ENCODE measurements around the gene GABRB2.

Gene GABRB2

DNA sequence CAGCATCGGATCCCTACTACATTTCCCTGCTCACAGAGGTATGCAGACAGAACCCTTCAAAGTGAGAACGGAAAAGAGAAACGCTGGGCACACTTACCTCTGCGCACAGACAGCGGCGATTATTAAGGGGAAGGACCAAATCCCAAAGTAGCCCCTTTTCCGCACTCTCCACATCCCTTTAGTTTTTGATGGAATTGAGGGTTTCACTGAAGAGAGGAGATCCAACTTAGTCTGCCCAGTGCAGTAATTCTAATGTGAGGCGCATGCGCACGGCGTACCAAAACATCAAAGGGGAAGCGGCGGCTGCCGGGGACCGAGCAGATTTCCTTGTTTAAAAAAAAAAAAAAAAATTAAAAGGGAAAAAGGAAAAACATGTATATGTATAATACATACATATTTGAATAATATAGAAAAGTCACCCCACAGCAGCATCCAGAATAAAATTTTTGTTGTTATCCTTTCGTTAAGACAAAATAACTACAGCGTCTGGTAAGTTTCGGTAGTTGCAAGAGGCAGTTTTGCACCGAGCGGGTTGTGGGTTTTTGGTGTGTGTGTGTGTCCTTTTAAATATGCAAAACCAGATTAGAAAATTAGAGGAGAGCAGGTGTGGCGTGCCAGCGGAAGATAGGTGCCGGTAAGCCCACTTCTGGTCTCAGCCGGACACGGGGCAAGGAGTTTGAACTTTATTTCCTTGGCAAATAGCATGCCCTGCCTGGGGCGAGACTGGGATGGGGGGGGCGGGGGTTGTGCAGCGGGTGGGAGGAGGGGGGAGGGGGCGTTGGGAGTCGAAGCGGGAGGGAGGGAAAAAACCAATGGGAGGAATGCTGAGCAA, at the start of gene GABRB2:
GABRB2 (minus strand) TSS at position 256 of the 832 bp plus-strand sequence; CDS start at position 174, 82 bp downstream.
- DNase-seq: peak in 41 of 56 donors; percentile 9 to 77 (median 42)

DNA sequence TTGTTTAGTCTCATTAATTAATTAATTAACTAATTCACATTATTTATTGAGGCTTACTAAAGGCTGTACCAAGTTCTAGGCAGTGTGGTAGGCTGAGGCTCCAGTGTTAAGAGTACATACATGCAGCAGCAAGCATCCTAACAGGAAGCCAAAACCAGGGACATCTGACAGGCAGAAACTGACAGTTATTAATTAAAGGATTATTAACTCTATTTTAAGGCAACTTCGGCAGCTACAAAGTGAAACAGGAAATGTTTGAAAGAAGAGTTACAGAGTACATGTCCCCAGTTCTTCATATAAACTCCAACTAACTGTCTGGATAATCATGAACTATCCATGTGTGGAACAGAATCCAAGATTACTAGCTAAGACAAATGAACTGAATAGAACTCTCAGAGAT, 39.3 kb upstream of the GABRB2 start:
- no peak for DNase-seq

- peak in 4 of 56 donors; percentile 0 to 8 (median 4) for DNase-seq
Measured at GRCh38 chr5:161580621-161581020, 34.1 kb upstream of the GABRB2 start.

GRCh38 chr5:161572914-161573313, 26.4 kb upstream of the GABRB2 start:
- DNase-seq: no peak

DNA sequence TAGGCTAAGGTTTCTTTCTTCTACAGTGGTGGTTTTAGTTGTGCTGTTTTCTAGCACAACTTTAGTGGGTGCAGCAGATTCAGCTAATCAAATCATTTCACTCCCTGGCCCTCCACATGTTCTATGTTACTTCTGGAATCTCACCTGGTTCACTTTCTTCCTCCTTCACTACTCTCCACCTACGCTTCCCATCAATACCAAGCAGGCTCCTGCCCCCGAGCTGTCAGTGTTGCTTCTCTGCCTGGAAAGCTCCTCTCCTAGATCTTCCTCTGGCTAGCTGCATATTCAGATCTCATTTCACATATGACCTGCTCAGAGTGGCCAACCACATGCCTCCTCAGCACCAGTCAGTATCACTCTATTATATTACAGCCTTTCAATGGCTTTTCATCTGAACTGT, 19.6 kb upstream of the GABRB2 start:
- no peak for DNase-seq

- no peak for DNase-seq
Measured at GRCh38 chr5:161562446-161562845, 15.9 kb upstream of the GABRB2 start.

GRCh38 chr5:161549106-161549505, 2.6 kb upstream of the GABRB2 start:
- peak in 2 of 56 donors; percentile 2 for DNase-seq

GRCh38 chr5:161548487-161549094, 2.1 kb upstream of the GABRB2 start:
- DNase-seq: no peak

- DNase-seq: peak in 14 of 56 donors; percentile 3 to 68 (median 20)
Measured at GRCh38 chr5:161547738-161548486, 1.4 kb upstream of the GABRB2 start.

GRCh38 chr5:161547406-161547737, 847 bp upstream of the GABRB2 start:
- DNase-seq: peak in 1 of 56 donors; percentile 26

GRCh38 chr5:161546095-161546469, 443 bp downstream of the GABRB2 start:
- DNase-seq: peak in 2 of 56 donors; percentile 12

DNA sequence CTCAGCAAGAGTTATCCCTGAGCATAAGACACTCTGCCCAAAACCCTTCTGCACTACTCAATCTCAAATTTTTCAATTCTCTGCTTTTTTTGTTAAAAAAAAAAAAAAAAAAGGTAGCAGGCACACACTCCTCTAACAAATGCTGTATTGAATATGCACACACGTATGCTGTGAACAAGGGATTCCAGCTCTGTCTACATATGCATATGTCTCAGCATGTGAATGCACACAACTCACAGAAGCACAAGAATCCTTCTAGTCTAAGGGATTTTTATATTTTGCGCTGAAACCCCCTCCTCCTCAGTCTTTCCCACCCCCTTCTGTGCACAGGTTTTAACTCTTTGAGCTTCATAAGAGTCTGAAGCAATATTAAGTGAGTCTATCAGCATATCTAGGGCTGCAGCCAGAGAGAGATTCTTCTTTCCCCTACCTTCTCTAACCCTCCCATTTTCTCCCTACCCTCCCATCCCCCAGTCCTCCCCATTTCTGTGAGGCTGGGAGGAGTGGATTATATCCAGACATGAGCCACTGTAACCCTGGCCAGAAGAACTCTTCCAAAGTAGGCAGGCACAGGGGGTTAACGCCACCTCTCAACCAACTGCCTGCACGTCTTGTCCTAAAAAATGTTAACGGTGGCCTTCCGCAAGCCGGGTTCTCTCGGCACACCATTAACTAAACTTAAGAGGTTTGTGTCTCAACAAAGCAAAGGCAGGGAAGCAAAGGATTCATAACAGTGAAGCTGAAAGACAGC, 1.0 kb downstream of the GABRB2 start:
- DNase-seq: peak in 1 of 56 donors; percentile 27

- peak in 32 of 56 donors; percentile 3 to 61 (median 26) for DNase-seq
Measured at GRCh38 chr5:161544350-161544765, 2.2 kb downstream of the GABRB2 start.

- no peak for DNase-seq
Measured at GRCh38 chr5:161539016-161539415, 7.5 kb downstream of the GABRB2 start.

DNA sequence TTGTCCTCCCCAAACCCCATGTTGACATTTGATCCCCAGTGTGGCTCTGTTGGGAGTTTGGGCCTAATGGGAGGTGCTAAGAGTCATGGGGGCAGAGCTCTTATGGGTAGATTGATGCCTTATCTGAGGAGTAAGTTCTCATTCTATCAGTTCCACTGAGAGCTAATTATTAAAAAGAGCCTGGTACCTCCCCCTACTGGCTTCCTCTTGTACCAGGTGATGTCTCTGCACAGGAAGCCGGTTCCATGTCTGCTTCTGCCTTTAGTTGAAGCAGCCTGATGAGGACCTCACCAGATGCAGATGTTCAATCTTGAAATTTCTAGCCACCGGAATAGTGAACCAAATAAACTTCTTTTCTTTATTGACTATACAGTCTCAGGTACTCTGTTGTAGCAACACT, 10.8 kb downstream of the GABRB2 start:
- no peak for DNase-seq

DNA sequence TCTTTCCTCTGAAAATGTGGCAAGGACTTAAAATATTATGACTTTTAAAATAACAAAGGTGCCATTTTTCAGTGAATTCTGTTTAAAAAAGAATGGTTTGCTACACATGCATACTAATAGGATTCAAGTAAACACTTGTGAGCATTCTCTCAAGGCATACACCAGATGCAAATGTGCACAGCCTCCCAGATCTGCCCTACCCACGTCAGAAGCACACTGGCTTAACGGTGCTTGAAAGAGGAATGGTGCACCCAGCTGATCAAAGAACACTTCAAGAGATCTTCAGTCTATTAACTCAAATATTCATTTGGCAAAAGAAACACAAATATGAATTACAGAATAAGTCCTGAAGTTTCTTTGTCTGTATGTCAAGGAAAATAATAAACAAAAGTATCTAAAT, 15.8 kb downstream of the GABRB2 start:
- DNase-seq: no peak

DNA sequence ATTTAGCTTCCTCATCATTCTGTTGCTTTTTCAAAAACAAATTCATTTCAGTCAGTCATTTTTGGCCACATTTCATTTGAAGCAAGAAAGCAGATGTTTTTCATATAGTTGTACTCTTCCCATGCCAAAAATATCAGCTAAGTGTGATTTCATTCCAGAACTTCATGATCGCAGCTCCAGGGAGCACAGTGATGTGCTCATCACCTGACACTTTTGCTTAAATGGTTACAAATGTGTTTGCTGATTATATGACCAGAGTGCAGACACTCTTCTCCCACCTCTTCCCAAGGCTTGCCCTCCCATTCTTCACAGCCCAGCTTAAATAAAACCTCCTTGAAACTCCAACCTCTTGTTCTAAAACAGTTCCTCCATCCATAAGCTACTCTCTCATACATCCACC, 32.6 kb downstream of the GABRB2 start:
- peak in 6 of 56 donors; percentile 1 to 41 (median 18) for DNase-seq

GRCh38 chr5:161507591-161507990, 38.9 kb downstream of the GABRB2 start:
- no peak for DNase-seq

DNA sequence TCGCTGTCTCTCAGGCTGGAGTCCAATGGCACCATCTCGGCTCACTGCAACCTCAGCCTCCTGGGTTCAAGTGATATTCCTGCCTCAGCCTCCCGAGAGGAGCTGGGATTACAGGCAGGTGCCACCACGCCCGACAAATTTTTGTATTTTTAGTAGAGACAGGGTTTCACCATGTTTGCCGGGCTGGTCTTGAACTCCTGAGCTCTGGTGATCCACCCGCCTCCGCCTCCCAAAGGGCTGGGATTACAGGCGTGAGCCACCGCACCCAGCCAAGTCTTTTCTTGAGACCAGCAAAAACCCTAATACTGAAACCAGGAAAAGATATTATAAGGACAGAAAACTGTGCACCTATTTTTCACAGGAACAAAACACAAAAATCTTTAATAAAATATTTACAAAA, 41.4 kb downstream of the GABRB2 start:
- DNase-seq: peak in 1 of 56 donors; percentile 1

DNA sequence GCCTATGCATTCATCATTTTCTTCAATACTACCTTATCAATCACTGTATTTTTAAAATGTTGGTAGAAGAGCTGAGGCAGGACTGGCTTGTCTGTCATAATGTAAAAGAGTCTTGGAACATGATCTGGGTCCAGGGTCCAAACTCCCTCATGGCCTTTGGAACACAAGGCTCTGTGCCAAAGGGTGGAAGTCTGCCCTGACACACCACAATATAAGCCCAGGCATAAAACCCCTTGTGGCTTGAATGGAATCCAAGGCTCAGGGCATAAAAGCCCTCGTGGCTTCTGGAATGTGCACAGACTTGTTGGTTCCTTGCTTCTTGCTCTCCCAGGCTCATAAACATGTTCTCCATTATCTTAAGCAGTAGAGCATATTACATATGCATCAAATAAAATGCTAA, 48.0 kb downstream of the GABRB2 start:
- DNase-seq: no peak

GRCh38 chr5:161483721-161484120, 62.8 kb downstream of the GABRB2 start:
- DNase-seq: no peak

All from amygdala (tissue), 56 donors.